HL-60/S4 treated with retinoic acid at 250 ng/mL for 4 days and 3 days (cell line): Measurements from ENCODE around the gene SH3BGR.
"Not testable (repeated sequence)": the region's sequence is repeated elsewhere in the genome, so short reads cannot be mapped to it uniquely, and the experiment has no call there.

ENCODE experiments used
- in situ Hi-C: fragments of 300-500 bp; cut with MboI; formaldehyde crosslinking; loops from 2 replicates; pipeline ENCODE4 v1.7.0; 2022; ENCODE audit warnings: low sequenced_read_pairs

SH3BGR gene

DNA sequence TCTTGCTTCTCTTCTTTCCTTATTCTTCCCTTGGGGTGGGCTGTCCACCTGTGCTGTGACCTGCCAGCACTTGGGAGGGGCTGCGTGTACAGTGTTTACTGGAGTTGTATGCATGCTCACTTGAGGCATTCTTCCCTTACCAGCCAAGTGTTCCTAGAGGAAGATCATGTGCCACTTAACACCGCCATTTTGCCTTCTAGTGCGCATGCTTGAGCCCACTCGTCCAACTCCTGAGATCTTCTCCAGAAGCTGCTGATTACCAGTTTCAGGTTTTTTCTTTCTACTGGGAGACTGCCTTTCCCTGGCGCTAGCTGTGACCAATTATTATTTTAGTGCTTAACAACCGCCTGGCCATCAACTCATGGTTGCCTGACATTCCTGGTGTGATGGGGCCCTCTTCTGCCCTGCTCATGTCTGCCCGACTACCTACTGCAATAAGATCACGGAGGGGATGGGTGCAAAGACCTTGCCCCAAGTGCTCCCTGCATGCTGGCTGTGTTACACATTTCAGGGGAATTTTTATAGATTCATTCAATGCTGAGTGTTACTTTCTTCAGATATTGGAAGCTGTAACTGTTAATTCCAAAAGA, 86.8 kb downstream of the SH3BGR start:
- in situ Hi-C loops = no loop called here

DNA sequence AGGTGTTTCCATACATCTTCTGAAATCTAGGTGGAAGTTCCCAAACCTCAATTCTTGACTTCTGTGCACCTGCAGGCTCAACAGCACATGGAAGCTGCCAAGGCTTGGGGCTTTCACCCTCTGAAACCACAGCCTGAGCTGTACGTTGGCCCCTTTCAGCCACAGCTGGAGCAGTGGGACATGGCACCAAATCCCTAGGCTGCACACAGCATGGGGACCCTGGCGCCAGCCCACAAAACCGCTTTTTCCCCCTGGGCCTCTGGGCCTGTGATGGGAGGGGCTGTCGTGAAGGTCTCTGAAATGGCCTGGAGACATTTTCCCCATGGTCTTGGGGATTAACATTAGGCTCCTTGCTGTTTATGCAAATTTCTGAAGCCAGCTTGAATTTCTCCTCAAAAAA, 88.6 kb downstream of the SH3BGR start:
- in situ Hi-C loops = not testable (repeated sequence)

DNA sequence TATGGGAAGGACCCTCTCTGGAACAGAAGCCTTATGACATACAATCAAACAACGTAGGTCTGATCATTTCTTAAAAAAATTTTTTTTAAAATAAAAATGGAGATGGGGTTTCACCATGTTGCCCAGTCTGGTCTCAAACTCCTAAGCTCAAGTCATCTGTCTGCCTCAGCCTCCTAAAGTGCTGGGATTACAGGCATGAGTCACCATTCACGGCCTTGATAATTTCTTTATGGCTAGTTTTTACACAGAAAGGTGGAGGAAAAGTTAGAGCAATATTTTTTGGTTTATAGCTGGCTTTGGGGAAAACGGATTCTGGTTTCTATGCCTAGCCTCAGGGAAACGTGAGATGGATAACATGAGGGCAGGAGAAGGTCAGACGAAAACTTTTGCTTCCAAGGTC, 91.0 kb downstream of the SH3BGR start:
- in situ Hi-C loops = no loop called here

DNA sequence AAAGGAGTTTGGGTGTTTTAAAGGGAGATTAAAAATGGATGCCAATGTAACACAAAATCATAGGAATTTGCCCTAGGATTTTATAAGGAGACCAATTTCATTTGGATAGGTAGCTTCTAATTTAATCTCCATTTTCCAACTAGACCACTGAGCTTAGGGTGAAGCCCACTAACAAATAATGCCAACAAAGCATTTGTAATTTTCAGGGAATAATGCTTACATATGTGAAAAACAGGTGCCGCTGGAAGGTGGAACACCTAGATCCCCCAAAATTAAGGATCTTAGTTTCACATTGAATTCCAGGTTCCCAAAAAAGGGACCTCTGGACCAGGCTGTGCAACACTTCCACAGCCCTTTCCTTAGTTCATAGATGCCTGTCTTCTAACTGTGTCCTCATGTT, 94.8 kb downstream of the SH3BGR start:
- in situ Hi-C loops = no loop called here

DNA sequence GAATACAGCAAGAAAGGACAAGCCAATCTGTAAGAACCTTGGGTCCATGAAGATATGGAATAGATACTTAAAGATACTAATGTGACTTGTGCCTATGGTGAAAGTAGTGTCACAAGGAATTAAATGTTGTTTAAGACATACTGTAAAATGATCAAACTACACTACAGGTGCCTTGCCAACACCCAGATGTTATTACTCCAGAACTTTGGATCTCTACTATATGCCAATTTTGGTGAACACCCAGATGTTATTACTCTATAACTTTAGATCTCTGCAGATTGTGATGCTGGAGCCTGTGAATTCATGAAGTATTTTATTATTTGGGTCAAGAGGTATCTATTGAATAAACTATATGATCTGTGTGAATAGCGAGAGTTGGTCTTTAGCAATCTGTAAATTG, 101.1 kb downstream of the SH3BGR start:
- in situ Hi-C loops = no loop called here

DNA sequence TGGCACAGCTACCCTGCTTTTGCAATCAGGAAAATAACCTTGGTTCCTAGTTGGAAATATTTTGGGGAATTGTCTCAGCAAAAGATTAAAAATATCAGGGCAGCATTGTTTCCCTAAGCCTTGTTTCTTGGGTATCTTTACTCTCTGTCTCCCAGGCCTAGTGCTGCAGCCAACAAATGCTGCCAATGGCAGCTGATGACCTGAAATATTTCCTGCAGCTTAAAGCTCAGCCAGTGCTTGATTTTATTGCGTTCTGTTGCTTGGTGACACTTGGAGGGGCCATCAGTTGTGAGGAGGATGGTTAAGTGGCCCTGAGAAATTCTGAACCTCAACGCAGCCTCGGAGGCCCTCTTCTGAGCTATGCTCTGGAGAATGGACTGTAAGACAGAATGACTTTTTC, 101.6 kb downstream of the SH3BGR start:
- in situ Hi-C loops = no loop called here

DNA sequence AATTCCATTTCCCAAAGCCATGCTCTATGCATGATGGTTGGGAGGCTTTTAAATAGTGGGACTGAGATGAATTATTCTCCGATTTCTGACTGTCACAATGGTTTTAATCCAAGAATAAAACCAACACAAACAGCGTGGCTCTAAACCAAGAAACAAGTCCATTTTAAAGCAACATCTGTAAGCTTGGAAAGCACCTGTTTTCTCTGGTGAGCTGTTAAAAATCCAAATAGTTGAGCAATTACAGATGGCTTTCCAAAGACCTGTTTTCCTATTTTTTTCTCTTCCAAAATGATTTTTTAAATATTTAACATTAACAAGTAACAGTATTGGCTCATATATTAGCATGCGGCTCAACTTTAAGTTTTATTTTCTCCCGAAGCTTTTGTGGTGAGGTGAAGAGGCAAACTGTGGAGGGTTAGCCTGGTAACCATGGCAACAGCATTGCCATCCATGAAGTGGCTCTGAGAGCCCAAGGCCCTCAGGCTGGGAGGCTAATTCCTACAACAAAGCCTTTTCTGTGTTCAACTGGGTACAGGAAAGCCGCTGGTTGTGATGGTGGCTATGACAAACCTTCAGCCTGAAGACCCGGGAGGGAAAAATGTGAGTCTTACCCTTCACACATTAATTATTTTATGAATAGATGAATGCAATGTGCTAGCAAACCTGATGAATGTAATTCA, 104.3 kb downstream of the SH3BGR start:
- in situ Hi-C loops = no loop called here

DNA sequence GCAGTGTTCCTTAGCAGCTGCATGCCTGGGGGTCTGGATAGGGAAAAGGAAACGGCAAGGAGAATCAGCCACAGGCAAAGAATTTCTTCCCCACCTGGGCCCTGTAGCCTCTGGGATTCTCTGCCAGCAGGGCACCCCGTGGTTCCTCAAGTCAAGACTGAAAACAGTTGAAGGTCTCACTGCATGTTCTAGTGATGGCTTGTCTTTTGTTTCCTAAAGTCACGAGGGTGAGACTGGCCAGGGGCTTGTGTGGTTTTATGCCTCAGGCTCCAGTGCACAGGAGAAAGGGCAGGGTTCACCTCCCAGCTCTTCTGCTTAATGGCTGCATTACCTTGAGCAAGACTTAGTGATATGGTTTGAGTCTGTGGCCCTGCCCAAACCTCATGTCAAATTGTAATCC, 107.7 kb downstream of the SH3BGR start:
- in situ Hi-C loops = no loop called here

DNA sequence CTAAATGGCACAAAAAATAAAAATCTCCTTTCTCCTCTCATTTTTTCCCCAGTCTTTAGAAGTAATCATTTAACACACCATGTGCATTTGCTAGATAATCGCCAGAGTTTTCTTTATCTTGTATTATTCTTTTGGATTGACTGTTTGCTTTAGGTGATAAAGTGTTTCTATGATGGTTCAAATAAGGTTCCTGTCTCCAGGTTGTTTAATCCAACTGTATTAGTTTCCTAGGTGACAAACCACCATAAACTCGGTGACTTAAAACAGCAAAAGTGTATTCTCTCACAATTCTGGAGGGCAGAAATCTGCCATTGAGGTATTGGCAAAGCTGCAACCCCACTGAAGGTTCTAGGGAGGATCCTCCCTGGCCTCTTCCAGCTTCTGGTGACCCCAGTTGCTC, 109.4 kb downstream of the SH3BGR start:
- in situ Hi-C loops = no loop called here

DNA sequence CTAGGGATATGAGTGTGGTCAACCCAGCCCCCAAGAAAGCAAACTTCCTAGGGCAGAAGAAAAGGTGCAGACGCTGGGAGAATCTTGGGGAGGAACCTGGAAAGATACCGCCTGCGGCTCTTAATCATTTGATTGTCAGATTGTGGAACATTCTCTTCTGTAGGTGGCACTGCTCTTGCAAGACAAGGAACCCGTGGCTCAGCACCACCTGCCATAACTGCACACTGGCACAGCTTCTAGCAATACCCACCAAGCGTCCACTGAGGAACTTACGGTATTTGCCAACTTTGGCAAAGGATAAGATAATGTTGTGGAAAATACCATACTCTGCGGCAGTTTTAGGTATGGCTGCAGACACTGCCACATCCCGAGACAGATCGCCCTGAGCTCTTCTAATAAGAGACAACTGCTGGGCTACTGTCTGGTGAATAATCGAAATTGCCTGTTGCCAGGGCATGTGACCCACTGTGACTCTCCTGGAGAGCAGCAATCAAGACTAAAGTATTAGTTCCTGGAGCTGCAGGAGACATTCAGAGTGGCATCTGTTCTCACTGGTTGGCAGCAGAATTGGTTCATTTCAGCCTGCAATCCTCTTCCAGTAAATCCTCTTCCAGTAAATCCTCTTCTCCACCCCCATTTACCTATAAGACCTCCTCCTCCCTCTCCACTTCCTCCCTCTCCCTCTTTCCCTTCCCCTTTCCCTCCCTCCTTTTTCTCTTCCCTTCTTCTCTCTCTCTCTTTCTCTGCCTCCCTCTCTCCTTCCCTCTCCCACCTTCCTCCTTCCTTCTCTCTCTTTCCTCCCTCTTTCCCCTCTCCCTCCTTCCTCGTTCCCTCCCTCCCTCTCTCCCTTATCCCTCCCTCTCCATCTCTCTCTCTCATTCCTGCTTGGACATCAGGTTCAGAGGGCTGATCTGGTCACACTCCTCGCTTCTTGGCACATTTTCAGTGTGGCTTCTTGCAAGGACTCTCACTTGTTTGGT, 111.3 kb downstream of the SH3BGR start:
- in situ Hi-C loops = no loop called here

DNA sequence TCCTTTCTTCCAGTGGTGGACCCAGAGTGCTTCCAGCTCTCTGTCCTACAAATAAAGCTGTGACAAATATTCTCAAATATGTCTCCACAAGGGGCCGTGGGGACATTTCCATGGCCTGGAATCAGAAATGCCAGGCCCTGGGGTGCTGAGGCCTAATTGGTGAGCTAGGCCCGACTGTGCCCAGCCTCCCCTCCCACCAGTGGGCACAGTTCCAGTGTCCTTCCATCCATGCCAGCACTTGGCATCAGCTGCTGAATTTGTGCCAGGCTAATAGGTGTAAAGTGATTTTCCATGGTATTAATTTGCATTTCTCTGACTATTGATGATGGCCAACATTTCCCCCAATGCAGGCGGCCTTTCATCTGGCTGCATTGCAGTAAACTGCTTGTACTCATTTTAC, 112.4 kb downstream of the SH3BGR start:
- in situ Hi-C loops = no loop called here
